T-helper 17 cell (primary cell): ENCODE data around the gene SLC25A26. TPM values are rescaled to one million over a fixed set of nuclear protein-coding genes. Genes with fewer than 3 reads are reported as not detected.
"Not testable (repeated sequence)": the region's sequence is repeated elsewhere in the genome, so short reads cannot be mapped to it uniquely, and the experiment has no call there.

Experiments used
- ATAC-seq: fragments of 150-1000 bp; cut with Tn5 transposase; 2 replicates; pipeline ENCODE4 v1.10.0; 2021; ENCODE audit warnings: mild to moderate bottlenecking, moderate library complexity
- DNase-seq, 3 donors: peaks; one replicate each; pipeline versions ENCODE4 v3.0.0 to v3.0.0-alpha.2; 2020 to 2021
- H3K9me3 ChIP-seq: one replicate; pipeline ENCODE4 v1.7.0; 2013; ENCODE audit warnings: low read length, mild to moderate bottlenecking; ENCODE audit not compliant: control insufficient read depth, poor library complexity, severe bottlenecking
- H3K27ac Mint-ChIP-seq: one replicate; pipeline ENCODE4 v1.8.0; 2022; ENCODE audit warnings: mild to moderate bottlenecking, moderate library complexity, mixed read lengths
- H3K27me3 Mint-ChIP-seq: one replicate; pipeline ENCODE4 v1.8.0; 2022; ENCODE audit warnings: mixed read lengths
- H3K36me3 Mint-ChIP-seq: one replicate; pipeline ENCODE4 v1.8.0; 2022; ENCODE audit warnings: low read depth, mixed read lengths
- H3K4me1 Mint-ChIP-seq: one replicate; pipeline ENCODE4 v1.8.0; 2022; ENCODE audit warnings: mild to moderate bottlenecking, mixed read lengths
- H3K4me3 Mint-ChIP-seq: one replicate; pipeline ENCODE4 v1.8.0; 2022; ENCODE audit warnings: mild to moderate bottlenecking, moderate library complexity, mixed read lengths
- total RNA-seq, 4 donors: library from RNA in 2 of 4; stranded (reverse) in 2 of 4; gene quantifications; one replicate each; pipeline ENCODE4 v1.2.3 and lab custom pipeline; 2022 to 2026

Gene SLC25A26
- total RNA-seq, 2 donors from 2014 or later: 20.7 to 21.6 TPM

DNA sequence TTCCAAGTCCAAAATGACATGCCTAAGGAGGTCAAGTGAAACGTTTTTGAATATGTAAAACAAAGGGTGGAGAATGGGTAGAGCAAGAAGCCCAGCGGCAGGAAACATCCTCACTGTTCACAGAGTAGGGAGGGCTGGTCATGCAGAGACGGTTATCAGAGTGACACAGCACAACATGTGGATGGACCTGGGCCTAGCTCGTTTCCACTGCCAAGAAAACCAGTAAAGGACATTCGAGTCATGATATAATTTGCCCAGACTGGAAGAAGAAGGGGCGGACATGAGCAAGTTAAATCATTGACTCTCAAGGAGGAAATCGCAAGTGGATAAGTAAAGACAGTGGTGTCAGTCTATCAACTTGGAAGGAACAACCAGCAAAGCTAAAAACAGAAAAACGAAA lies 190.7 kb downstream of the SLC25A26 start:
- Mint-ChIP-seq H3K4me3 (no peak overlapping the region), H3K36me3 (peaks cover 2% of the 10 kb centered on the region), H3K27ac (peak overlapping the region; percentile 62), H3K4me1 (peaks cover 12% of the 10 kb centered on the region), H3K27me3 (no peaks in the 10 kb centered on the region)
- H3K9me3 ChIP-seq: no peaks in the 10 kb centered on the region
- ATAC-seq: no peak
- no peak for DNase-seq

DNA sequence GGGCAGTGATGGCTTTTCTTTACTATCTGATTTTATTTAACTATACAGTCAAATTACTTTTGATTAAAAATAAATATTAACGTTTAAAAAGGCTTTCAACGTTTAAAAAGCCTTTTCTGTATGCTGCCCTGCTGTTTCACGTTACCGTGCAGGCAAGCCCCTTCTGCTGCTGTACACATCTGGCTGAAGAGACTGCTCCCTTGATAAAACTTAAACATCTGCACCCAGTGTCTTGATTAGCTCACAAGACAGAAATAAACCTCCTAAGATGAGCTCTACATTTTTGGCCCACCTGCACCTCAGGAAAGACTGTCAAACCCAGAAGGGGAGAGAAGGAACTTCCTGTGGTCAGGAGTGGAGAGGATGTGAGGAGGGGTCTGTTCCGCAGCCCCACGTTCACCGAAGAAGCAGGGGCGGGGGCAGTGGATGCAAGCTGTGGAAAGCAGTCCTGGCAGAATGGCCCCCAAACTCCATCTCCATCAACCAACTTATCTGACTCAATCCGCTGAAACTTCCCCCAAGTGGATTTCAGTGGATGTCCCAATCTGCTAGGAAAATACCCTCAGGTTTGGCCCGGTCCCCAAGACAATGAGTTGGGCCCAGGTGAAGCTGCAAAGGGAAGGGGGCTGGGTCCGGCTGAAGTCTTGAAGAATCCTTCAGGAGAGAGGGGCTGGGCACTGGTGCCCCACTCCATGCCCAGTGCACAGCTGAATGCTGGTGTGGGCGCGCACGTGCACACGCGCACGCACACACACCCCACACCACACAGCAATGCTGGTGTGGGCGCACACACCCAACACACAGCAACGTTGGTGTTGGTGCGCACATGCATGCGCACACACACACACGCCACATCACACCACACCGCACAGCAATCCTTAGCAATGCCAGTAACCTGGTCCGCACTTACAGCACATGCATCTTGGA lies 191.4 kb downstream of the SLC25A26 start:
- H3K4me1 Mint-ChIP-seq: peaks cover 12% of the 10 kb centered on the region
- H3K9me3 ChIP-seq: no peaks in the 10 kb centered on the region
- no peak overlapping the region for H3K4me3 Mint-ChIP-seq
- H3K27me3 Mint-ChIP-seq: no peaks in the 10 kb centered on the region
- ATAC-seq (no peak), DNase-seq (no peak)
- peaks cover 2% of the 10 kb centered on the region for H3K36me3 Mint-ChIP-seq
- peak overlapping the region; percentile 62 for H3K27ac Mint-ChIP-seq

DNA sequence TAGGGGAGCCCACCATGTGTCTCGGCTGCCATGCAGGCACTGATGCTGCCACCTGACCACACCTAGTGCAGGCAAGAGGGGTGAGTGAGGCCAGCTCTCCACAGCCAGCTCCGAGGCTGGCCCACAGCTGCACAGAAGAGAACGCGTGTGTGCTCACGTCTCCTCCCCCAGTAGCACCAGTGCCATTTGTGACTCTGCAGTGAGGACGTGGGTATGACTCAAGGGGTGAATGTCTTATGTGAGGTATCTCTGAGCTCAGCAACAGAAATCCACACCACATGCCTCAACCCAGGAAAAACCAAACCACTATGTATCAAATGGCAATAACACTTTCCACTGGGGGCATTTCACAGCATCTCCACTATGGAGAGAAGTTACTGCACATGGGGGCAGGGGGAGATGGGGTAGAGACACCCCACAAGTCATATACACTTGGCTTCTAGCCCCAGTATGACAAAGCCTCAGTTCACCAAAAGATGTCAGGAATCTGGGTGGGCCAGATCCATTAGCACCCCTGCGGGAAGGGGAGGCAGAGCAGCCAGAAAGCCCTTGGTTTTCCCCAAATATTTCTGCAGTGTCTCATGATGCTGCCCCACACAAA lies 192.4 kb downstream of the SLC25A26 start:
- Mint-ChIP-seq H3K27me3 (no peaks in the 10 kb centered on the region), H3K4me1 (peaks cover 12% of the 10 kb centered on the region), H3K36me3 (peaks cover 4% of the 10 kb centered on the region), H3K4me3 (no peak overlapping the region), H3K27ac (no peak overlapping the region)
- no peak for ATAC-seq
- DNase-seq: no peak
- H3K9me3 ChIP-seq: no peaks in the 10 kb centered on the region

DNA sequence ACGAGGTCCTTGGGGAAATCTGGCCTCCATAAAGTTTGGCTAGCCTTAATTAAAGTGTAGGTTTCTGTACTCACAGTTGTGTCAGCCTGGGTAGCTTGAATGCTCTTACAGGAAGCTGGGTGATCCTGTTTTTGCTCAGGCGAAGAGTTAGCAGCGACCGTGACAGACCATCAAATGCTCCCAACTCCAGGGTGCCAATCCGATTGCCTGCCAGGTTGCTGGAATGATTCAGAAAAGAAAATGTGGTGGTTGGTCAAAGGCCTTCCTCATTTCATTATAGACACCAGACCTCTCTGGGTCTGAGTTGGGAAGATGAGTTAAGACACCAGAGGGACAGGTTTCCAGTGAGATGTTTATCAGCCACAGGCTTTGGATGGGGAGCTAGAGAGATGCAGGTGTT lies 194.0 kb downstream of the SLC25A26 start:
- no peak overlapping the region for H3K4me3 Mint-ChIP-seq
- H3K27ac Mint-ChIP-seq: no peak overlapping the region
- peaks cover 4% of the 10 kb centered on the region for H3K36me3 Mint-ChIP-seq
- H3K4me1 Mint-ChIP-seq: peaks cover 18% of the 10 kb centered on the region
- H3K27me3 Mint-ChIP-seq: no peaks in the 10 kb centered on the region
- ATAC-seq: no peak
- no peaks in the 10 kb centered on the region for H3K9me3 ChIP-seq
- DNase-seq: no peak

DNA sequence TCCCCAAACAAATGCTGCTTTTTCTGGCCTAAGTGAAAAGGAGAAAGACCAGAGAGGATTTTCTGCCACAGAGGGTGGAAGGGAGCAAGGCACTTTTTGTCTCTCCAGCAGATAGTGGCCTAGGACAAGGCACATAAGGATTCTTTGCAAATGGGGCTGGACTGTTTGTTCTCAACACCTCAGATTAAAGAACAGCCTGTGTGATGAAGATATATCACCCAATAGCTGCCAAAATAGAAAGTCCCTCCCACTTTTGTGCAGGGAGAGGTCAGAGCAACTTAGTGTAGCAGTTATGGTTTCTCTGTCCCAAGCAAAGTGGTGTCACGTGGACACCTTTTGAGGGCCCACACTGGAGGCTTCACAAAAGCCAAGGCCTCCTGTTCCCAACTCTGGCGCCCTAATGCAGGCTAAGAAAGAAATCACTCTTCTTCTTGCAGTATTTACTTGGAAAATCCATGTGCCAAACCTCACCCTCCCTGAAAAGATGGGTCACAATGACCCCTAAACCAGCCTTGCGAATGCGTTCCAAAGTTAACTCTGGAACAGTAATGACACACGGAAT lies 195.1 kb downstream of the SLC25A26 start:
- ATAC-seq: no peak
- no peaks in the 10 kb centered on the region for H3K9me3 ChIP-seq
- H3K4me1 Mint-ChIP-seq: peaks cover 24% of the 10 kb centered on the region
- H3K27me3 Mint-ChIP-seq: no peaks in the 10 kb centered on the region
- no peak overlapping the region for H3K4me3 Mint-ChIP-seq
- DNase-seq: no peak
- peaks cover 6% of the 10 kb centered on the region for H3K36me3 Mint-ChIP-seq
- H3K27ac Mint-ChIP-seq: no peak overlapping the region

DNA sequence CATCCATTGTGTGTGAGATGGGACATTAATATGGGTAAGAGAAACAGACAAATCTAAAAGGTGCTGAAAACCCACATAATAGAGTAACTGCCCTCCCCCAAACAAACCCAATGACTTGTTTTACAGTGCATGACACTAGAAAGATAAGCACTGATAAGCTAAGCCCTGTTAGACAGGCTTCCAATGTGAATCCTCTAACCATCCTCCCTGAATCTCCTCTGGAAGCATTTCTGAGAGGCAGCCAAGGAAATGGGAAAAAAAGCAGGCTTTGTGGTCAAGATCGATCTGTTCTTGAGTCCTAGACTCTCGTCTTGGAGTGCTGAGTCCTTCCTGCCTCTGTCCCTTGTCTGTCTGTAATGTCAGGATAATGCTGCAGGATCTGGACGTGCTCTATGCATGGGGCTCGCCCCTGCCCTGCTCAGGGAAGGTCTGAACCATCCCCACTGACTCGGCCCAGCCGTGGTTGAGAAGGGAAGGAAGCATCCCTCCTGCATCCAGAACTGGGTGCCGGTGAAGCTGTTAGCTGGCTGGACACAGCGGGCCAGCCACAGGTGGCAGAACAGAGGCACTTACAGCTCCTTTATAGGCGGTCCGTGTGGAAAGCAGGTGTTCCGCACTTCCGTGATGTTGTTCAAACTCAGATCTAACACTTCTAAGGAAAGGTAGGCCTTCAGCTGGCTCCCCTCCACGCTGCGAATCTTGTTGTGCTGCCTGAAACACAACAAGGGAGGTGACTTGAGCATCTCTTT lies 195.9 kb downstream of the SLC25A26 start:
- no peak overlapping the region for H3K4me3 Mint-ChIP-seq
- peak overlapping the region; percentile 67 for H3K27ac Mint-ChIP-seq
- H3K36me3 Mint-ChIP-seq: peaks cover 4% of the 10 kb centered on the region
- H3K4me1 Mint-ChIP-seq: peaks cover 20% of the 10 kb centered on the region
- H3K27me3 Mint-ChIP-seq: no peaks in the 10 kb centered on the region
- DNase-seq (no peak), ATAC-seq (no peak)
- no peaks in the 10 kb centered on the region for H3K9me3 ChIP-seq

DNA sequence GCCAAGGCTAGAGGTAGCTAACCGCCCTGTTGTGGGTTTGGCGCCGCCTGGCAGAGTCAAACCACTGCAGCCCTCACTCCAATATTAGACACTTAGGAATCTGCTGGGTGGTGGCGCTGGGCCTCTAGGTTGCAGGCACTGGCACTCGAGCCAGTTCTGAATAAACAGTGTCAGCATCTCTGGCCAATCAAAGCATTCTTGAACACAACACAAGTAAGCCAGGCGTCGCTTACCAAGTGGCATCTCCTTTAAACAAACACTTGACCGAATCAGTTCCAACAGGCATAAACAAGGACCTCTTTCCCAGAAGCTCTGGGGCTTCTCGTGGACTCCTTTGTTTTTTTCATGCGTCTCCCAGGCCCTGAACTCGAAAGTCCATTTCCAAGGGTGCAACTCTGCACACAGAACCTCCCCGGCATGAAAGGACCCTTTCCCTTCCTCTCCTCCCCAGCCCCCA lies 197.7 kb downstream of the SLC25A26 start:
- peaks cover 21% of the 10 kb centered on the region for H3K4me1 Mint-ChIP-seq
- no peaks in the 10 kb centered on the region for H3K27me3 Mint-ChIP-seq
- no peak for DNase-seq
- no peaks in the 10 kb centered on the region for H3K9me3 ChIP-seq
- peaks cover 4% of the 10 kb centered on the region for H3K36me3 Mint-ChIP-seq
- ATAC-seq: no peak
- H3K27ac Mint-ChIP-seq: peak overlapping the region; percentile 74
- H3K4me3 Mint-ChIP-seq: no peak overlapping the region

DNA sequence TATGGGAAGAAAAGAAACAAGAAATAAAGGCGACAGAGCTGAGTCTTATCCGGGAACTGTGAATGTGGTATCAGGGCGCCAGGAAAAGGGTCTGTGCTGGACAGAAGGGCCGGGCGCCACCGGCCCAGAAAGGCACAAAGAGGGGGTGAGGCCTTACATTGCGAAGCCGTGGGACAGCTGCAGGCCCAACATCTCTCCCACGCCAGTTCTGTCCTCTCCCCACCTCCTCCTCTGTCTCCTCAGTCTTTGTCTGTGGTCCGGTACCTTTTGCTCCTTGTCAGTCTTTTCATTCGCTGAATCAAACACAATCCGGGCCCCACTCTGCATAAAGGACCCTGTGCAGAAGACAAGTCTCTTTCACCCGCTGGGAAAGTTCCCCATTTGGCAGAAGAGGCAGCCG lies 198.2 kb downstream of the SLC25A26 start:
- no peaks in the 10 kb centered on the region for H3K9me3 ChIP-seq
- ATAC-seq: no peak
- Mint-ChIP-seq H3K27me3 (no peaks in the 10 kb centered on the region), H3K36me3 (peaks cover 4% of the 10 kb centered on the region), H3K4me1 (peaks cover 23% of the 10 kb centered on the region), H3K27ac (peak overlapping the region; percentile 74), H3K4me3 (no peak overlapping the region)
- DNase-seq: no peak

DNA sequence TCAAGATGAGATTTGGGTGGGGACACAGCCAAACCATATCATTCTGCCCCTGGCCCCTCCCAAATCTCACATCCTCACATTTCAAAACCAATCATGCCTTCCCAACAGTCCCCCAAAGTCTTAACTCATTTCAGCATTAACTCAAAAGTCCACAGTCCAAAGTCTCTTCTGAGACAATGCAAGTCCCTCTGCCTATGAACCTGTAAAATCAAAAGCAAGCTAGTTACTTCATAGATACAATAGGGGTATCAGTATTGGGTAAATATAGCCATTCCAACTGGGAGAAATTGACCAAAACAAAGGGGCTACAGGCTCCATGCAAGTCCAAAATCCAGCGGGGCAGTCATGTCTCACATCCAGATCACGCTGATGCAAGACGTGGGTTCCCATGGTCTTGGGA lies 200.3 kb downstream of the SLC25A26 start:
- H3K9me3 ChIP-seq, H3K27me3 Mint-ChIP-seq, ATAC-seq, H3K27ac Mint-ChIP-seq, H3K4me3 Mint-ChIP-seq, DNase-seq, H3K36me3 Mint-ChIP-seq: not testable (repeated sequence)
- H3K4me1 Mint-ChIP-seq: peaks cover 32% of the 10 kb centered on the region

DNA sequence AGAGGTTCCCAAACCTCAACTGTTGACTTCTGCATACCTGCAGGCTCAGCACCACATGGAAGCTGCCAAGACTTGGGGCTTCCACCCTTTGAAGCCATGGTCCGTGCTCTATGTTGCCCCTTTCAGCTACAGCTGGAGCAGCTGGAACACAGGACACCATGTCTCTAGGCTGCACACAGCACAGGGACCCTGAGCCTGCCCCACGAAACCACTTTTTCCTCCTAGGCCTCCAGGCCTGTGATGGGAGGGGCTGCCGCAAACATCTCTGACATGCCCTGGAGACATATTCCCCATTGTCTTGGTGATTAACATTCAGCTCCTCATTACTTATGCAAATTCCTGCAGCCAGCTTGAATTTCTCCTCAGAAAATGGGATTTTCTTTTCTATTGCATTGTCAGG lies 201.1 kb downstream of the SLC25A26 start:
- H3K4me1 Mint-ChIP-seq: peaks cover 36% of the 10 kb centered on the region
- not testable (repeated sequence) for H3K27ac Mint-ChIP-seq, H3K27me3 Mint-ChIP-seq, H3K9me3 ChIP-seq, DNase-seq, H3K36me3 Mint-ChIP-seq, ATAC-seq, H3K4me3 Mint-ChIP-seq

DNA sequence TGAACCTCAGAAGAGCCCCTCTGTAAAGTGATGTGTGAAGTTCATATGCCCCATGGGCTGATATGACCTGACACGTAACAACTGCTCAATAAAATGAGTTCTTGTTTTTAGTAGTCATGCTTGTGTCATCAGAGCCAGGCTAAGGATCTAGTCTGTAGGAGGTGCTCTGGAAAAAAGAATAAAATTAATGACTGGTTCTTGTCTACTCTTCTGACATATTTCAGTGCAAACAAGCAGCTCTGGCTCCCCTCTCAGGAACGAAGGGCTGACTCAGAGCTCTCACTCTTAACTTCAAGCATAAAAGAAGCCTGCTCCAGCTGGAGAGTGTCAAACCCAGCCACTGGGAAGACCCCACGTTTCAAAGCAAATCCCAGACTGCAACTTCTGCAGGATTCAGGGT lies 203.0 kb downstream of the SLC25A26 start:
- peaks cover 45% of the 10 kb centered on the region for H3K4me1 Mint-ChIP-seq
- H3K27ac Mint-ChIP-seq: no peak overlapping the region
- ATAC-seq (no peak), DNase-seq (no peak)
- no peak overlapping the region for H3K4me3 Mint-ChIP-seq
- no peaks in the 10 kb centered on the region for H3K27me3 Mint-ChIP-seq
- H3K9me3 ChIP-seq: no peaks in the 10 kb centered on the region
- peaks cover 2% of the 10 kb centered on the region for H3K36me3 Mint-ChIP-seq

DNA sequence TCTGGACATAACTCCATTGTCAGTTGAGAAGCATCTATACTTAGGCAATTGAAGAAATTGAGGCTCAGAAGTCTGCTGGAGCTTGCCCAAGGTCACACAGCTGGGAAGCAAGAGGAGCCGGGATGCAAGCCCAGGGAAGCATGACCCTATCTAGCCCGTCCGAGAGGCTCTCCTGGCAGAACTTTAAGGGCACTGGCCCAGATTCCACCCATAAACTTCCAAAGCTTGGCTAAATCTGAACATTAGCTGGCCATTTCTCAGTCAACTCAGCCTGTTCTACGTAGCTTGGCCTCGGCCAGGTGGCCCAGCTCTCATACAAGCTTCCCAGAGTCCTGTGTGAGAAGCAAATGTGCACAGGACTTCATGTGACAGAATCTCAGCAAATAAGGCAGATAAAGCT lies 204.2 kb downstream of the SLC25A26 start:
- no peak overlapping the region for H3K27ac Mint-ChIP-seq
- H3K9me3 ChIP-seq: no peaks in the 10 kb centered on the region
- peaks cover 47% of the 10 kb centered on the region for H3K4me1 Mint-ChIP-seq
- peaks cover 1% of the 10 kb centered on the region for H3K36me3 Mint-ChIP-seq
- no peaks in the 10 kb centered on the region for H3K27me3 Mint-ChIP-seq
- H3K4me3 Mint-ChIP-seq: no peak overlapping the region
- ATAC-seq: no peak
- DNase-seq: no peak

DNA sequence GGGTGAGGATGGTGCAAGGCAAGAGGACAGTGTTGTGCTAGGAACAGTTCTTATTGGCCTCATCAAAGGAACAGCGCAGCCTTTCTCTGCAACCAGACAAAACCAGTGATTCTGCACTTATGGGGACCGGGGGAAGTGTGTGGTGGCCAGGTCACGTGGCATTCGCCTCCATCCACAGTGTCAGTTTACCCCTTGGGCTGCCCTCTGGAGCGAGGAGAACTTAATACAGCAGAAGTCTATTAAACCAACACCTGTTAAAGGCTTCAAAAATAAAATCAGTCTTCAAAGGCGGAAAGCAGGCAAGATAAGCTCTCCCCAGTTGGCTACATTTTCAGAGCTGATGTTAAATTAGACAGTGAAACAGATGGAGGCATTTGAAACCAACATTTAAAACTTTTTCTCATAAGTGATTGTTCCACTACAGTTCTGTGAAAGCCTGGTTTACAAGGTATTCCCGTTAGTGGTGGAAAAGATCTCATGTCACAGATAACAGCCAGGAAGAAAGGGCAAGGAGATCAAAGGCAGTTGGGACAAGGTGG lies 204.8 kb downstream of the SLC25A26 start:
- peaks cover 44% of the 10 kb centered on the region for H3K4me1 Mint-ChIP-seq
- DNase-seq (no peak), ATAC-seq (no peak)
- no peaks in the 10 kb centered on the region for H3K36me3 Mint-ChIP-seq
- no peak overlapping the region for H3K4me3 Mint-ChIP-seq
- H3K27ac Mint-ChIP-seq: no peak overlapping the region
- no peaks in the 10 kb centered on the region for H3K27me3 Mint-ChIP-seq
- H3K9me3 ChIP-seq: no peaks in the 10 kb centered on the region
